Progenitor cell of endocrine pancreas (in vitro differentiated cells): Measurements from ENCODE around the gene SLC4A8. TPM values are rescaled to one million over a fixed set of nuclear protein-coding genes. Genes with fewer than 3 reads are reported as not detected.

Source experiments
- DNase-seq: peaks from one replicate; pipeline ENCODE4 v3.0.0; 2021; ENCODE audit warnings: low spot score; ENCODE audit not compliant: unreplicated experiment
- H3K27ac Mint-ChIP-seq: 2 replicates; pipeline ENCODE4 v1.8.0; 2021; ENCODE audit warnings: mild to moderate bottlenecking, moderate library complexity, mixed read lengths
- H3K27me3 Mint-ChIP-seq: 2 replicates; pipeline ENCODE4 v1.8.0; 2021; ENCODE audit warnings: mixed read lengths
- H3K36me3 Mint-ChIP-seq: 2 replicates; pipeline ENCODE4 v1.8.0; 2022; ENCODE audit warnings: mixed read lengths; ENCODE audit not compliant: insufficient read depth
- H3K4me1 Mint-ChIP-seq: 2 replicates; pipeline ENCODE4 v1.8.0; 2021; ENCODE audit warnings: low read depth, mixed read lengths
- H3K4me3 Mint-ChIP-seq: 2 replicates; pipeline ENCODE4 v1.8.0; 2021; ENCODE audit warnings: low read depth, mild to moderate bottlenecking, moderate library complexity, mixed read lengths
- H3K9me3 Mint-ChIP-seq: 2 replicates; pipeline ENCODE4 v1.8.0; 2021; ENCODE audit warnings: low read depth, mixed read lengths
- total RNA-seq: library from RNA; stranded (reverse); gene quantifications from 2 replicates; pipeline ENCODE4 v1.2.1, GENCODE V29; 2021
- TF ChIP-seq, protein P1 (sequence below): fragments of 200-600 bp; sonication (generic); IDR thresholded peaks from one replicate; pipeline ENCODE4 v1.5.0; 2021; ENCODE audit warnings: antibody characterized with exemption, mild to moderate bottlenecking; ENCODE audit not compliant: unreplicated experiment

The SLC4A8 gene
- total RNA-seq, 1 donor from 2014 or later: 11.8 TPM

DNA sequence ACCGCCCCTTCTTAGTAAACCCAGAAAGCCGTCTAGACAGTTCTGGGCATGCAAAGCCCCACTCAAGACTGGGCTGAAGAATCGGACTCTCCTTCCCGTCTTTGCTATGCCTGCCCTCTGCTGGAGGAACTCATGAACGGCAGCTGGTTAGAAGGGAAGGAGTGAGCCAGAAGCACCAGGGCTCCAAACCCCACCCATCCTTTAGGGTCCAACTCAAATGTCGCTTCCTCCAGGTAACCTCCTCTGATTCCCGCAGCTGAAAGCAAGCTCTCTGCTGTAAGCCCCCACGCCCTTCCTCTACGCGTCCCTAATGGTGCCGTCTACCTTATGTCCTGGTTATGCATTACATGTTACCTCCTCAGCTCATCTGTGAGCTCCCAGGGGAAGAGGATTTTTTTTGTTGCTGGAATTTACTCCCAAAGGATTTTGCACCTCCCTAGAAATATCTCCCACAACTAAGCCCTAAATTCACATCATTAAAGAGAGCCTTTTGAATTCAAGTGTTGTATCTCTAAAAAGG, 107.4 kb downstream of the SLC4A8 start:
- H3K36me3 Mint-ChIP-seq: no peaks in the 10 kb centered on the region
- peaks cover 12% of the 10 kb centered on the region for H3K27me3 Mint-ChIP-seq
- TF ChIP-seq, protein P1, sequence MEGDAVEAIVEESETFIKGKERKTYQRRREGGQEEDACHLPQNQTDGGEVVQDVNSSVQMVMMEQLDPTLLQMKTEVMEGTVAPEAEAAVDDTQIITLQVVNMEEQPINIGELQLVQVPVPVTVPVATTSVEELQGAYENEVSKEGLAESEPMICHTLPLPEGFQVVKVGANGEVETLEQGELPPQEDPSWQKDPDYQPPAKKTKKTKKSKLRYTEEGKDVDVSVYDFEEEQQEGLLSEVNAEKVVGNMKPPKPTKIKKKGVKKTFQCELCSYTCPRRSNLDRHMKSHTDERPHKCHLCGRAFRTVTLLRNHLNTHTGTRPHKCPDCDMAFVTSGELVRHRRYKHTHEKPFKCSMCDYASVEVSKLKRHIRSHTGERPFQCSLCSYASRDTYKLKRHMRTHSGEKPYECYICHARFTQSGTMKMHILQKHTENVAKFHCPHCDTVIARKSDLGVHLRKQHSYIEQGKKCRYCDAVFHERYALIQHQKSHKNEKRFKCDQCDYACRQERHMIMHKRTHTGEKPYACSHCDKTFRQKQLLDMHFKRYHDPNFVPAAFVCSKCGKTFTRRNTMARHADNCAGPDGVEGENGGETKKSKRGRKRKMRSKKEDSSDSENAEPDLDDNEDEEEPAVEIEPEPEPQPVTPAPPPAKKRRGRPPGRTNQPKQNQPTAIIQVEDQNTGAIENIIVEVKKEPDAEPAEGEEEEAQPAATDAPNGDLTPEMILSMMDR: peak; percentile 90
- peaks cover 16% of the 10 kb centered on the region for H3K4me1 Mint-ChIP-seq
- peak; percentile 69 for DNase-seq
- H3K27ac Mint-ChIP-seq: peak overlapping the region; percentile 57
- H3K4me3 Mint-ChIP-seq: no peak overlapping the region
- no peaks in the 10 kb centered on the region for H3K9me3 Mint-ChIP-seq

DNA sequence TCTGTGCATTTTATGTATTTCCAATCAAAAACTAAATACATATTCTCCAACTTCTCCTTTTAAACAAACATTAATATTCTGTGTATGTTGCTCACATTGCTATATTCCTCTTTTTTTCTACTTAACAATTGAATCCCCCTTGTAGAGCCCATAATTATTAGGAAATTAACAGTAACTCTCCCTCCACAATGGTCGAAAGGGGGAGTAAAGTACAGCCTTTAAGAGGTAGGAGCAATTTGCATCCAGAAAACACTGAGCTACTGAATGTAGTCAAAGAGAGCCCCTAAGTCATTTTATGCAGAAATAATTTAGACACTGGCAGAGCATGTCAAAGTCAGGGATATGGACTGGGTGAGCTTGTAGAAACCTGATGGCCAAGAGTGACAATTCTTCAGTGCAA, 109.2 kb downstream of the SLC4A8 start:
- no peak overlapping the region for H3K4me3 Mint-ChIP-seq
- no peaks in the 10 kb centered on the region for H3K36me3 Mint-ChIP-seq
- peaks cover 16% of the 10 kb centered on the region for H3K4me1 Mint-ChIP-seq

DNA sequence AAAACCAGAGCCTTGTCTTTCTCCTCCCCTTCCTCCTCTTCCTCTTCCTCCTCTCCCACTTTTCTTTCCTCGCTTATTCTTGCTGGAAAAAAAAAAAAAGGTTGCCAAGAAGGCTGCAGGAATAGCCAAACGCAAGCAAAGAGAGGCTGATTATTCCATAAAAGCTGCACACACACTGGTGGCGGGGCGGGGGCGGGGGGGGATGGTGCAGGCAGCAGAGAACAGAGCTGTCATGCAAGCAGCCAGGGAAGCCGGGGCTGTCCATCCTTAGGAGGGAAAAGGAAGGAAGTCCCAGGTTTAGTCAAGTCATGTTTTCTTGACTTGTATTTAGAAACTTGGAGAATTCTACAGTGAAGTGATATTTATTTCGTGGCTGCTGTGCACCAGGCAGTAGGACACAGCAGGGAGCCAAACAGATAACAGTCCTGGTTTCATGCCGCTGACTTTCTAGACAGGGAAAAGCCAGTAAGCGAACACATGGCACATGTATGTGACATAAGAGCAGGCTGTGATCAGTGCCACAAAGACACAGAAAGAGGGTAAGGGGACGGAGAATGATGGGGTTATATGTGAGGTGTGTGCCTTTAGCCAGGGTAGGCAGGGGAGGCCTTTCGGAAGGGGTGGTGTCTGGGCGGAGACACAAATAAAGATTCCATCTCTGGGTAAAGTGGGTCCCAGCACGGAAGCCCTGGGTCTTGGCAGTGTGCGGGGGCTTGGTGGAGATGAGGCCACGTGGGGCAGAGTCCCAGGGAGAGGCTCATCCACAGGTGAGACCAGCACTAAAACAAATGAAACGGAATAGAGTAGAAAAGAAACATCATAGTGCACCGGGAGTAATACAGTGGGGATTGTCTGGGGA, 109.8 kb downstream of the SLC4A8 start:
- TF ChIP-seq, protein P1: no peak
- DNase-seq: no peak
- Mint-ChIP-seq H3K27ac (no peak overlapping the region), H3K4me3 (no peak overlapping the region), H3K27me3 (peaks cover 19% of the 10 kb centered on the region), H3K4me1 (peaks cover 11% of the 10 kb centered on the region), H3K9me3 (no peaks in the 10 kb centered on the region), H3K36me3 (no peaks in the 10 kb centered on the region)

More for the DNA sequence above, 109.2 kb downstream of the SLC4A8 start:
- TF ChIP-seq, protein P1: no peak
- no peaks in the 10 kb centered on the region for H3K9me3 Mint-ChIP-seq
- DNase-seq: no peak
- no peak overlapping the region for H3K27ac Mint-ChIP-seq
- peaks cover 19% of the 10 kb centered on the region for H3K27me3 Mint-ChIP-seq

DNA sequence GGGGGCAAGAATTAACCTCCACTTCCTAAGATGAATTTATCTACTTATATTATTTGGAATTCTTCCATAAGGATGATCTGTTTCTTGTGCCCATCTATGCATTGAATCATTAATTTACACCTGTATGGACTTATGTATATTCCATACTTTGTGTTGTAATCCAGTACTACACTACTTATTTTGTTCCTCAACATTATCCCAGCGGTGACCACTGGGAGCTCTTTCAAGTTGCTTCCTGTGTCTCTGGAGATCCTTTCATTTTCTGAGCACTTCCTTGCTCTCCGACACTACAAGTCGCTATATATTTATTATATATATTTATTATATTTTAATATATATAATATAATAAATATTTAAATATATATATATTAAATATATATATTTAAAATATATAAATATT, 111.5 kb downstream of the SLC4A8 start:
- no peak overlapping the region for H3K27ac Mint-ChIP-seq
- H3K27me3 Mint-ChIP-seq: peaks cover 24% of the 10 kb centered on the region
- DNase-seq: no peak
- H3K4me3 Mint-ChIP-seq: no peak overlapping the region
- H3K9me3 Mint-ChIP-seq: no peaks in the 10 kb centered on the region
- TF ChIP-seq, protein P1: peak; percentile 35
- H3K4me1 Mint-ChIP-seq: peaks cover 2% of the 10 kb centered on the region
- H3K36me3 Mint-ChIP-seq: no peaks in the 10 kb centered on the region

DNA sequence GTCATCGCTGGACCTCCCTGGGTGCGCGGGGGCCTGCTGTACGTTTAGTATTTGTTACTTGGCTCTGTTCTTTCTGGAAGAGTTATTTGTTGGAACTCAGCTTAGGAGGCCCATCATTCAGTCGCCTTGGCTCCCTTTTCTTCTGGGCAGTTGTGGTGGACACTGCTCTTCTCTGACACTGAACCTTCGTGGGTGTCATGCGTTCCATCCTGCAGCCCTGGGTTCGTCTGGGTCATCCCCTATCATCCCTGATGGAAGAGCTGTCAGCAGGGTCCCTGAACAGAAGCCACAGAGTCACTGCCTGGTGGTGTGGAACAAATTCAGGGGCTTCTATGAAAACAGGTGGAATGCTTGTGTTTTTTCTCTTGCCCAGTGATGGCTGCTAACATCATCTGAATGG, 113.5 kb downstream of the SLC4A8 start:
- Mint-ChIP-seq H3K9me3 (no peaks in the 10 kb centered on the region), H3K4me1 (no peaks in the 10 kb centered on the region), H3K36me3 (no peaks in the 10 kb centered on the region), H3K27ac (no peak overlapping the region), H3K4me3 (no peak overlapping the region), H3K27me3 (peaks cover 26% of the 10 kb centered on the region)
- no peak for DNase-seq
- TF ChIP-seq, protein P1: no peak
